HG03159 (cell line): Measurements from ENCODE around the gene PTGR3.

Experiments
- ATAC-seq: cut with Tn5 transposase; IDR thresholded peaks from one replicate; pipeline ENCODE4 v1.9.1; 2021; ENCODE audit warnings: mild to moderate bottlenecking, moderate library complexity; ENCODE audit not compliant: unreplicated experiment

The PTGR3 gene

DNA sequence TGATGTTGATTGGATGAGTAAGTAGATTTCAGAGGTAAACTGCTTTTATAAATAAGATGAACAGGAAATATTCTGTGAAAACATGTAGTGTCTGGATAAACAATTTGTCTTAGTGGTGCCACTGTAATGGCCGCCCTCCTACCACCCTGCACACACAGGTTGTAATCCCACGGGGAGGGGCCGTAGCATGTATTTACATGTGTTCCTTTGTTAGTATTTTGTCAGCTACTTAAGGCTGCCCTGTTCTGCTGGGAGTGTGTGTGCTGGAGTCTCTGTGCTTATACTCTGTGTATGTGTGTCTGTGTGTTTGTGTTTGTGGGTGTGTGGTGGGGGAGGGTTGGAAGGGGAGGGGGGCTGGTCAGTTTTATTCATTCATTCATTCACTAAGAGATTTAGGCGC is 6.7 kb upstream of the PTGR3 start:
- ATAC-seq, result no peak

DNA sequence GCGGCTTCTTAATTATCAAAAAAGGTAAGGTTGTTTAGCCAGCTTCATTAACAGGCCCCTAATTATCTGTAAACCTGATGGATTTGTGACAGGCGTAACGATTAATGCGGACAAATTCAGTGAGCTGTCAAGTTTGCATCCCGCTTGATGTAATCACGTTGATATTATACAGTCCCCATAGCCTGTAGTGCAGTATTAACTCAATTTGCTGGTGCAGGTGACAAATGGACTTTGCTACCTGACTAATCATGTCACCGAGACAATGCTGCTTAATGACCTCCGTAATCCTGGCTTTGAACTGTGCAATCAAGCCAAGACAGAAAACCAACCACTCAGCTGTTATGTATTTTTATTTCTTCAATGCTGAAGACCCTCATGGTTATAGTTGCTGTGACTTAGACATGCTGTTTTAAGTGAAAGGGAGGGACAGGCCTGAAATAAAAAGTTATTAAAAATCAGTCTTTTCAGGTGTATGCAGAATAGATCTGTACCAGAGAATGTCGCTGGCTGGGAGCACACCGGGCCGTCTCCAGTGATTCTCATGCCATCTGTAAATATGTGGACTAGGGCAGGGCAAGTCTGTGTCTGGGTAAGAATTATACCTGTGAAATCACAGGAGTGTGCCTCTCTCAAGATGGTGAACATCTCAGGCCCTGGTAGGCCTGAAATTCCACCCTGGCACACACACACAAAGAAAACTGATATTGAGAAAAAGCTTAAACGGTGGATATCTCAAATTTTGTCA is 6.0 kb upstream of the PTGR3 start:
- ATAC-seq, result no peak

DNA sequence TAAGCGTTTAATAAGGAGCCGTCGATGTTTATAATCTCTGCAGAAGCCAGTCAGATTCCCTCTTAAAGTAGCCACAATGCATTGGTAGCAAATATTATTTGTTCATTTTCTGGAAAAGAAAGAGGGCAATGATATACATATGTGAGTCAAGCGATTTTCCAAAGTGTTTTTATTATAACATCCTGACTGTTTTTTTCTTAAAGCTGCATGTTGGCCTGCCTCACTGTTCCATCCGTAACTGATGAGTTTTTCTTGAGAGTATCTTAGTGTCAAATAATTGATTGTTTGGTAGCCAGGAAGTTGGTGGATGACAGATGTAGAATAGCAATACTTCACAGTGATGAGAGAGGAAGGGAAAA is 5.4 kb upstream of the PTGR3 start:
- ATAC-seq, result no peak

DNA sequence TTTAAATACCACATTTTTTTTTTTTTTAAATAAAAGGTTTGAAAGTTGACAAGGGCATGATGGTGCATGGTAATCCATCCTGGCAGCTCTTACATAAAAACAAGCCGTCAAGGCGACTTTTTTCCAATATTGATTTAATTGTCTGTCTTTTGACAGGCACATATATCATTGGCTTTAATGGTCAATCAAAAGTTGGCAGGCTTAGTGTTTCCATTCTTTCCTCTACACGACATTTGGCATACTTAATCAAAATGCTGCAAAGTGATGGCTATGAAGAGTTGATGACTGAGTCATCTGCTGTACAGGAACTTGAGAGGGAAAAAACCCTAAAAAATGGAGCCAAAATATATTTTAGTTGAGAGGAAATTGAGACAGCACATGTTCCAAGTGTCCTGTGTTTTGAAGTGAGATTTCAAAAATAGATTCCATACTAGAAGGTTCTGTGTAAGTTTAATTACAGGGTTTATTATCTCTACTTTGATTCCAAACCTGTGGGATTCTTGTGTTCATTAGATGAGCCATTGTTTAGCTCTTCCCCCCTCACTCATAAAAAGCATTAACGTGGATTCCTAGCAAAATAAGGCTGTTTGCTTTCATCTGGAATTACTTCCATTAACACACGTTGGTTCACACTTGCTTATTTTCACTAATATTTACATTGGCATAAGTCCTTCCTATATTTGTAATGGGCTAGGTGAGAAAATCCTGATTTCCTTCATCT is 4.8 kb upstream of the PTGR3 start:
- no peak for ATAC-seq

DNA sequence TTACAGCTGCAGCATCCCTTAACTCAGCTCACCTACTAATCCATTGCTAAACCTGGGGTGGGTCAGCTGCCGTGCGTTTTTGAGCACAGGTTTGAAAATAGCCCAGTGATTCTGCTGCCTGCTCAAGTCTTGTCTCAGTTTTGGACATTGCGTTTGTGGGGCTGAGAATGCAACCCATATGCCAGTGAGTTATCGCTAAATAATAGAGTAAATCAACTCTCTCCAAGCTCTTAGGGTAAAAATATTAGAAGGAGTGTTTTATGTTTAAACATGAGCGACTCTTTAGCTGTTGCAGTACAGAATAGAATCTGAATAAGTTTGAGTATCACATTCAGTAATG is 3.8 kb upstream of the PTGR3 start:
- no peak for ATAC-seq

GRCh38 chr18:75211953-75212750 is 3.2 kb upstream of the PTGR3 start:
- no peak for ATAC-seq

GRCh38 chr18:75211626-75211952 is 2.6 kb upstream of the PTGR3 start:
- ATAC-seq, result no peak

- ATAC-seq, result no peak
These were observed 2.2 kb upstream of the PTGR3 start for GRCh38 chr18:75211002-75211621.

- ATAC-seq, result peak; percentile 42
These were observed 1.5 kb upstream of the PTGR3 start, which contains the start of gene TSHZ1 for GRCh38 chr18:75210274-75211001. TSS of gene TSHZ1 (plus strand) at chr18:75210797. CDS start at chr18:75211877, 1,080 bp downstream.

GRCh38 chr18:75209951-75210258 is 966 bp upstream of the PTGR3 start:
- ATAC-seq, result no peak

DNA sequence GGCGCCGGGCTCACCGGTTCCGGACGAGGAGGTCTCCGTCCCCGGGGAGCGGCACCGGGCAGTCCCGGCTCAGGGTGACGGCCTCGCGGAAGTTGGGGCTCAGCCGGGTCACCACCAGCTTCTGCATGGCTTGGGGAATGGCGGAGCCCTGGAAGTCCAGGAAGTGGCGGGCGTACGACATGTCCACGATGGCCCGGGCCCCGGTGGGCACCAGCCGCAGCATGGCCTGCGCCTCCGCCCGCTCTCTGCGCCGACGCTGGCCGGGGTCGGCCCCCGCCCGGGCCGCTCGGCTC is 157 bp downstream of the PTGR3 start:
- peak; percentile 6 for ATAC-seq

DNA sequence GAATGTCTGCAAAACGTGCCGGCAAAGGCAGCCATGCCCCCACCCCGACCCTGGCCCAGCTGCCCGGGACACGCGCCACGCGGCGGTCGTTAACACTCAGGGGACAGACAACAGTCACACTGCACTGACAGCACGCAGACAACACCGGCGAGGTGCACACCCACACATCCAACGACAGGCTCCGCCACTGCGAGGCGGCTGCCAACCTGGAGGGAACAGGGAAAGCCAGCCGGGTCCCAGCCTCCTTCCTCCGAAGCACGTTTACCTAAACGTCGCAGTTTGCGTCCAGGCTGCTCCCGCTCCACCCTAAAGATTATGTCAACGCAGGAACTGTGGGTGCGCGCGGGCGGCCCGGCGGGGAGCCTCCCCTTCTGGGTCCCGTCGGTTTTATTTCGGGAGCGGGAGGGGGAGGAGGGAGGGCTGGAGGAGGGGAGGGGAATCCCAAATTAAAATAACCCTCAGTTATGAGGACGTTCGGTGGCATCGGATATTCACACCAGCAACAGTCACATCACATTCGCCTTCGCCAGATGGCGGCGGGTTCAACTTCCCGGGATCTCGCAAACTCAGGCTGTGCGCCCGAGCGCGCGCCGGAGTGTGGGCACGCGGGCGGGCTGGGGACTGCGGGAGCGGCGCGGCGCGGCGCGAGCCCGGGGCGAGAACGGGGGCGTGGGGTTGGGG is 644 bp downstream of the PTGR3 start:
- ATAC-seq, result peak; percentile 4

GRCh38 chr18:75207310-75208154 is 1.4 kb downstream of the PTGR3 start:
- ATAC-seq, result no peak

DNA sequence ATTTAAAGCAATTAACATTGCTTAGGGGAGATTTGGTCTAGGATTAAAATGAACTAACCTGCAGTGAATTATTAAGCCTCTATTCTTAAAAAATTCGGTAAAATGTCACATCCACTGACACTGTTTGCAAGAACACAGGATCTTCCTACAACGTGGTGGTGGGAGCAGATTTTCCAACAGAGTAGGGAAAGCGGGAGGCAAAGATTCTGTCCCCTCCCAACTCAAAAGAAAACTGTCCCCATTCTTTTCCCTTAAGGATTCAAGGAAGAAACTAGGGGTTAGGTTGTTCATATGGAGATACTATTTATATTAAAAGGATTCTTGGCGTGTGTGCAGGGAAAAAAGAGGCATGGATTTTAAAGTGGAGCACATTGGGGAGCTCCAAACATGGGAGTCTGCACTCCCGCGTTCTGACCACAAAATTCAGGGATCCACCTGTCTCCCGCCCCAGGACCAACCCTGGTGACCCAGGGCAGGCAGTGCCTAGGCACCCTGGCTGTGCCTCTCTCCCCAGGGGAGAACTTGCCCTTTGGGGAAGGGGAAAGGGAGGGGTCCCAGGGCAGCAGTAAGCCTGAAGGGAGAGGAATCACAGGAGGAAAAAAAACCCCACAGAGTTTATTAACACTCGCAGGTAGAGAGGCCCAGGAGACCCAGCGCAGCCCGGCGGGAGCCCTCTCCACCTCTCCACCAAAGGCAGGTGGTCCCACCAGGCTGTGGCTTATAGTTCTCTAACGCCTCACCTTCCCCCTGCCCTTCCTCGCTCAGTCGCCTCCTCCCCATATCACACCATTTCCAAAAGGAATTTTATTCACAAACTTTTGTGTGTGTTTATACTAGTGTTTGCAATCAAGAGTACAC is 2.3 kb downstream of the PTGR3 start:
- ATAC-seq, result no peak

DNA sequence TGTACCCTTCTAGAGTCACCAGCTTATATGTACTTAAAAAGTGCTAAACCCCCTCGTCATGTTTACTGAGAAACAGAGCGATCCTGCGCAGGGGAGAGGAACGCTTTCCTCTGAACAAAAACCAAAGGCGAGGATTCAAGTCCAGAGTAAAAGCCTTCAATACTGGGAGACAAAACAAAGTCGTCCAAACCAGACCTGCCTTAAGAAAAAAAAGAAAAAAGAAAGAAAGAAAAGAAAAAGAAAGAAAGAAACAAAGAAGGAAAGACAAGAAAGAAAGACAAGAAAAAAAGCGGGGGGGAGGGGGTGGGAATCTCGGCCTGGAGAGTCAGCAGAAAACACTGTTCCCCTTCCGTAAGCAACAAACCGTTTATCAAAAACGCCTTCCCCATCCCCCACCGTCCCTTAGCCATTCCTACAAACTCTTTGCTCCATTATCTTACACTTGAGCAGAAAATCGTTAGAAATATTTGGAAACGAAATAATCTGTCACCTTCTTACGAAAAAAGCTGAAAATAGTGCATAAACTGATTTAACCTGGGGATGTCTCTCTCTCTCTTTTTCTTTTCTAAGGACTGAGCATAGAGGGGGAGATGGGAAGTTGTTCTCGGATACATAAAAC is 3.3 kb downstream of the PTGR3 start:
- no peak for ATAC-seq

DNA sequence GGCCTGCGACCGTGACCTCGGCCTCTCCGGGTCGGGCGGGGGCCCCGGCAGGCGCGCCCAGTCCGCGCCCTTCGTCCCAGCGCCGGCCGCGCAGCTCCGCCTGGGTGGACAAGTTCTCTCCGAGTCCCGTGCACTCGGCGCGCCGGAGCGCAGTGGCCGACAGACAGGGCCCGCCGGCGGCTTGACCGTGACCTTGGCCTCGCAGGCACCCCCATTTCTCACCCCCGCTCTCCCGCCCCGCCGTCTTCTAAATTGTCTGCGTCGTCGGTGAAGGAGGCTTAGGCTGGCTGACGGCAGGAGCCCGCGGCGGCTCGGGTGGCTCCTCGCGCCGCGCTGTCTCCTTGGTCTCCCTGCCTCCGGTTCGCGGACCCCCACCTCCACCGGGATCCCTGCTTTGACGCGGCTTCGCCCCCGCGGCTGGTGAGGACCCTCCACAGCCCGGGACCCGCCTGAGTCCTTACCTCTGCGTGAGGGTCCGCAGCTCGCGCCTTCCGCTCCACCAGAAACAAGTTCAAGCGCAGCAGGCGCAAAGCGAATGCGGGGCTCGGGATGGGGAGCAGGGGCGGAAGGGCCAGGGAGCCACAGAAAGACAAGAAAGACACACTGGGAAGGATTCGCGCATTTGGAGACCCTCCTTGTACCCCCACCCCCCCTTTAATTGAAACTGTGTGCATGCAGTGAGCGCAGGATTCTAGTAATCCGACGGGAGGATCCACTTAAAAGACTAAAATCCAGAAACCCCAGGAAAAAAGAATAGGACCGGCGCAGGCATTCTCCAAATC is 4.0 kb downstream of the PTGR3 start:
- no peak for ATAC-seq

- no peak for ATAC-seq
These were observed 4.6 kb downstream of the PTGR3 start for GRCh38 chr18:75204269-75204731.
